HG02885 (cell line): ENCODE results near the gene CHCHD6.
"Not testable (repeated sequence)": the region's sequence is repeated elsewhere in the genome, so short reads cannot be mapped to it uniquely, and the experiment has no call there.

ENCODE experiments used
- ATAC-seq: cut with Tn5 transposase; IDR thresholded peaks from one replicate; pipeline ENCODE4 v1.9.1; 2021; ENCODE audit warnings: mild to moderate bottlenecking; ENCODE audit not compliant: unreplicated experiment, poor library complexity

CHCHD6 gene

DNA sequence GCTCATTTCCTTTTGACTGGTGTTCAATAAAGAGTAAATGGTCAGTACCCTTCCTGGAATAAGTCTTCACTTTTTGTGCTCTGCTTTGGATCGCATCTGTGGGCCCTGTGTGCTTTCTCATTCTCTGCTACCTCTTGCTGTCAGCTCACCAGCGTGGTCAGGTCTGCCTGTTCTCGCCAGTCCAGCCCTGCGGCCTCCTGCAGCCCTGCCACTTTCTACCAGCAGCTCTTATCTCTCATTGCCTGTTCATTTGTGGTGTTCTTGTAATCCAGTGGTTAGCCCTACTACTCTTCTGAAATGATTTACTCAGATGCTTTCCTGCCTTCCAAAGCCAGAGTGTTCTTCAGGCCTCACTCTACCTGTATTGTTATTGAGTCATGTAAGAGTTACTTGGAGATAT, 54.8 kb downstream of the CHCHD6 start:
- ATAC-seq = no peak

DNA sequence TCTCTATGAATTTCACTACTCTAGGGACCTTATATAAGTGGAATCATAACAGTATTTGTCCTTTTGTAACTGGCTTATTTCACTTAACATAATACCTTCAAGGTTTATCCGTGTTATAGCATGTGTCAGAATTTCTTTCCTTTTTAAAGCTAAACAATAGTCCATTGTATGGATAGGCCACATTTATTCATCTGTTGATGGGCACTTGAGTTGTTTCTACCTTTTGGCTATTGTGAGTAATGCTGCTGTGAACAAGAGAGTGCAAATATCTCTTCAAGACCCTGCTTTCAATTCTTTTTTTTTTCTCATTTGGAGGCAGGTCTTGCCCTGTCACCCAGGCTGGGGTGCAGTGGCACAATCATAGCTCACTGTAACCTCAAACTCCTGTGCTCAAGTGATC, 56.5 kb downstream of the CHCHD6 start:
- no peak for ATAC-seq

DNA sequence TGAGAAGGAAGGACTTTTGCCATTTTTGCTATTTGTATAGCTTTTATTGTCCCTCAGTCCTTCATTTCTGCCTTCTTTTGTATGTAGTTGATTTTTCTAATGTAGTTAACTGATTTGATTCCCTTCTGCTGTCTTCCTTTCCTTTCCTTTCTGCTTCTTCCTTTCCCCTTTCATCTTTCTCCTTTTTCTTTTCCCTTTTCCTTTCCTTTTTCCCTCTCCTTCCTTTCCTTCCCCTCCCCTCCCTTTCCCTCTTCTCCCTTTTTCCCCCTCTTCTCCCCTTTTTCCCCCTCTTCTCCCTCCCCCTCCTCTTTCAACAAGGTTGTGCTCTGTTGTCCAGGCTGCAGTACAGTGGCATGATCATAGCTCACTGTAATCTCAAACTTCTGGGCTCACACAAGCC, 59.0 kb downstream of the CHCHD6 start:
- no peak for ATAC-seq

DNA sequence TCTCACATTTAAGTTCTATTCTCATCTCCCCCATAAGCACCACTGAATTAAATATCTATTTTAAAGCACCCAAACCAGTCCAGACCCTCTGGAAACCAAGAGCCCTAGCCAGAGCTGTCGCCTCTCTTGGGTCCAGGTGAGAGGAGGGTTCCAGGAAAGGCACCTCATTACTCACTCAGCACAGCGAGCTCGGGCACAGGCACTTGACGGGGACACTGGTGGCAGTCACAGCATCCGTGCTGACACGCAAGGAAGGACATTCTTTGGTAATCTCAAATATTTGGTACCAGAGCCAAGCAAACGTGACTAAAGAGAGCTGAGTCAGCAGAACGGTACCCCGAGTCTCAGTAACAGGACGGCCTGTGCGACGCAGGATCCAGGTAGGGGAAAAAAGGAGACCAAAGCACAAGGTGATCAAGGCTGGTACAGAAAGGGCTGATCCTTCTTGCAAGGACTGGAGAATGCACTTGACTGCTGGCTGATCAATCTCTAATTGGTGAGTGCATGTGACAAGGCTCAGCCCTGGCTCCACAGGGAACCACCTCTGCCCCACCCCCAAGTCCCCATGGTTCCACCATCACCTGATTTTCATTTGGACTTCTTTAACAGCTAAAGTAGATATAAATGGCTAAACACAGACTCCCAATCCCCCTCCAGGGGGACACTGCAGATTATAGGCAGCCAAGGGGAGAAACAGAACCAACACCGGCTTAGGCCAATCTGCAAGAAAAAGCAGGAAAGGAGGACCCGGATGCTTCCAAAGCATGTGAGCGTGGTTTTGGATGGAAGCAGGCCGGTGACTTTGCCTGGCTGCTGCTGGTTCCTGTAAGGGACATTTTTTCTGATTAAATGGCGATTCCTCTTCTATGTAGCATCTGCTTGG, 61.4 kb downstream of the CHCHD6 start:
- no peak for ATAC-seq

DNA sequence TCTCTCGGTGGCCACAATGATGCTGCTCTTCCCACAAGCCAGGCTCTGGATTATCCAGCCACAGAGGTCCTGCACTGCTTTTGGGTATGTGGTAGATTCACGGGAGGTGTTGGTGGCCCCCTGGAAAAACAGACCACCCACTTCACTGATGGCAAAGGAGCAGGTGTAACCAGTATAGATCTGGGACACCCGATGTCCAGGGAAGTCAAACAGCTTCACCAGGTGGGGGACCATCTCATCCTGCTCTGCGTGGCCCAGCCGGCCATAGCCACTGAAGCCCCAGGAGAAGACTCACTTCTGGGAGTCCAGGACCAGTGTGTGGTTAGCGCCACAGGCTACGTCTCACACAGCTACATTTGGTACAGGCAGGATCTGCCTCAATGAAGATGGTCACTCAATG, 62.6 kb downstream of the CHCHD6 start:
- no peak for ATAC-seq

DNA sequence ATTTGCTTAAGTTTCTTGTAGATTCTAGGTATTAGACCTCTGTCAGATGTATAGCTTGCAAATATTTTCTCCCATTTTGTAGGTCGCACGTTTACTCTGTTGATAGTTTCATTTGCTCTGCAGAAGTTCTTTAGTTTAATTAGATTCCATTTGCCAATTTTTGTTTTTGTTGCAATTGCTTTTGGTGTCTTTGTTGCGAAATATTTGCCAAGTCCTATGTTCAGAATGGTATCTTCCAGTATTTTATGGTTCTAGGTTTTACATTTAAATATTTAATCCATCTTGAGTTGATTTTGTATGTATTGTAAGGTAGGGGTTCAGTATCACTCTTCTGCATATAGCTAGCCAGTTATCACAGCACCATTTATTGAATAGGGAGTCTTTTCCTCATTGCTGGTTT, 64.9 kb downstream of the CHCHD6 start:
- no peak for ATAC-seq

DNA sequence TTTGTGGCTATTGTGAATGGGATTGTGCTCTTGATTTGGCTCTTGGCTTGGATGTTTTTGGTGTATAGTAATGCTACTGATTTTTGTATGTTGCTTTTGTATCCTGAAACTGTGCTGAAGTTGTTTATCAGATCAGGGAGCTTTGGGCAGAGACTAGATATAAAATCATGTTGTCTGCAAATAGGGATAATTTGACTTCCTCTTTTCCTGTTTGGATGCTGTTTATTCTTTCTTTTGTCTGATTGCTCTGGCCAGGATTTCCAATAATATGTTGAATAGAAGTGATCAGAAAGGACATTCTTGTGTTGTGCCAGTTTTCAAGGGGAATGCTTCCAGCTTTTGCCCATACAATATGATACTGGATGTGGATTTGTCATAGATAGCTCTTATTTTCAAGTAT, 66.1 kb downstream of the CHCHD6 start:
- no peak for ATAC-seq

DNA sequence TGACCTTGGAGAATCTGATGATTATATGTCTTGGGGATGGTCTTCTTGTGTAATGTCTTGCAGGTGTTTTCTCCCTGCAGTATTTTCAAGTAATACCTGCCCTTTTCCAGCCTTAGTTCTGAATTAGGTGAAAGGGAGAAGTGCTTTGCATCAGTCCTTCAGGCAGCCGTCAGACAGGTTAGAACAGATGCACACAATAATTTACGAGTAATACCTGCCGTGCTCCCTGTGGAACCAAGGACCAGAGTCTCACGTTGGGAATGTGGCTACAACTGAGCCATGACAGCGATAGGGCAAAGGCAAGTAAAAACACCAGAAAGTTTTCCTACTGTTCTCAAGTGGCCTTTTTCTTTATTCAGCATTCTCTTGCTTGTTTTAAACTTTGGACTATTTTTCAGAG, 69.1 kb downstream of the CHCHD6 start:
- ATAC-seq = no peak

DNA sequence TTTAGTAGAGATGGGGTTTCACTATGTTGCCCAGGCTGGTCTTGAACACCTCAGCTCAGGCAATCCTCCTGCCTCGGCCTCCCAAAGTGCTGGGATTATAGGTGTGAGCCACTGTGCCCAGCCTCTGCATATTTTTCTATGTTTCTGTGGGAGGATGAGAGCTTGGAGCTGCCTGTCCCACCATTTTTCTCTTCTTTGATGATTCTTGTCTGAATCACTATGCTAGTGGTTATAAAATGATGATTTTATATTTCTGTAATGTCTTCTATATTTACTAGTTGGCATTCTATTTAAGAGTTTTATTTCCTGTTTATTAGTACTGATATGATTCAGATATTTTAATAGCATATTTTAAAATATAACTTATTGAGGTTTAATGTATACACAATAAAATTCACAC, 69.7 kb downstream of the CHCHD6 start:
- no peak for ATAC-seq

DNA sequence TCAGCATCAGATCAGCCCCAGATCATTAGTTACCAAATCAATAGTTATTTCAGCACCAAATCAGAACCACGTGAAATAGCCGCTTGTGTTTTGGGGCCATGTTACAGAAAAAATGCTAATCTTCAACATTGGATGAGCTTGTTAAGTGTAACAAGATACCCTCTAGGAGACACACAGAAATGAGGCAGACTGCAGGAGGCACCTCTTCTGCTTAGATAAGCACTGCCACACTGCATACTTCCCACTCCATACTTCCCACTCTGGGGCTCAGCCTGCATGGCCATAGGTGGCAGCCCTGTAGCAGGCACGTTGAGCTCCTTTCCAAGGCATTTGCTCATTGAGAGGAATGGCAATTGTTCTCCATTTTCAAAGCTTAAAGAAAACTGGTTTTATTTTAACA, 73.3 kb downstream of the CHCHD6 start:
- no peak for ATAC-seq

DNA sequence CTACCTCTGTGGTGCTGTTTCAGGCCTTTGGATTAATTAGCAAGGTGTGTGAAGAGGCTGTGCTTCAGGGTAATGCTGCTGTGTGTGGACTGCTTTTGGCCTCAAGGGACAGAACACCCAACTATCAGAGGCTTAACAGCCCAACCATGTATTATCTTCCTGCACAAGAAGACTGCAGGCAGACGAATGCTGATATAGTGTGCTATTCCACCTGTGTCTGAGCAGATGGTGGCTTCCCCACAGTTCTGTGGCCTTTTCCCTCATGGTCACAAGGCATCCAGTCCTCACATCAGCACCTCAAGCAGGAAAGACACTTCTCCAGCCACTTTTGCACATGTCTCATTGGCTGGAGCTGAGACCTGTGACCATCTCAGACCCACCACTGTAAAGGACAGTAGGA, 76.6 kb downstream of the CHCHD6 start:
- ATAC-seq = no peak

DNA sequence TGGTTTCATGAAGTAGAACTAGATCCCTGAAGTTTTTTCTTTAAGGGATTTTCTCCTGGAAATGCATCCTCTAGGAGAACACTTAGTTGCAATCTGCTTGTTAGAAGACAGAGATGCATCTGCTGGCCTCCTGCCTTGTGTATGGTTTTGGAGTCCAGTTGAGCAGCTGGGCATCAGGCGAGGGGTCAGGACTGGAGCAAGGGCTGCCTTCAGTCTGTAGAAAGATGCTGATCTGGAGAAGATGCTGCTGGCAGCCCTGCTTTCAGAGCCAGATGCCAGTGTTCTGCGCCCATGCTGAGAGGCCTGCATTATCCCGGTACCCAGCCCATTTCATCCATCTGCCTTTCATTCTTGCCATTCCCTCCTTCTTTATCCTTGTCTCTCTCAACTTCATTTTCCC, 77.4 kb downstream of the CHCHD6 start:
- no peak for ATAC-seq

DNA sequence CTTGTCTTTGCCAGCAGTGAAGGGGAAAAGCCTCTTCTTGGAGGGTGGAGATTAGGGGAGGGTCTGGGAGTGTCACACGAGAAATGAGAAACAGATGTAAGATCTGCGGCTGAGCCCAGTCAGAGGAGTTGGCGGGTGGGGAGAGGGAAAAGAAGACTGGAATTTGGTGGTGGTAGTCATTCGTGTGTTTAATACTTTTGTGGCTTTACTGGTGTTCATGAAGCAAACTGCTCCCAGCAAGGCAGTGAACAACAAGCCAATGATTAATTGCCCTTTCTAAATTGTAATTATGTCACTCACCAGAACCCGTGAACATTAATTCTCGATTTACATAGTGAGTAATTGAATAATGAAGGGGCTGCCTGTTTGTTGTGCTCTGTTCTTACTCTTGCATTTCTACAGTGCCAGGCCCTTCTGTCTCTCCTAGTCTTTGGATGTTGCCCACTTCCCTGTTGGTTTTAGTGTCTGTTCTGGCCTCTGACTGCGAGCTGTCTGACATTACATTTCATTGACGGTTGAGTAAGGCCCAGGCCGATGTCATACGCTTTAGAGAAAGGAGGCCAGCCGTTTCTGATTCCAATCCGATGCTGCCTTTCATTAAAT, 78.0 kb downstream of the CHCHD6 start:
- no peak for ATAC-seq

DNA sequence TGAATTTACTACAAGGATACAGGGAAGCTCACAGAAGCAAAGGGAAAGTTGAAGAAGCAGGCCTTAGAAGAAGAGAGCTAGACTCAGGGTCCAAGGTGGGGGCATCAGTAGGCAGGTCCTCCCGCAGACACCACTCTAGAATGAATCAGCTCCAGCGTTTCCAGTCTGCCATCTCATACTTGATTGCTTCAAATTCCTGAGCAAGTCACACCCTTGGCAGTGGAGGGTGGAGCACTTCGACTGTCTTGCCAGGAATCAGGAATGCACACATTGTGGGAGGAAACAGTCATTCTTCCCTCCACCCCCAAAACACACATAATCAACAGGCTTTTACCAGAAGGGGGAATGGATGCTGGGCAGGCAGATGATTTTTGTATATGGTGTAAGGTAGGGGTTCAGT, 78.5 kb downstream of the CHCHD6 start:
- no peak for ATAC-seq

DNA sequence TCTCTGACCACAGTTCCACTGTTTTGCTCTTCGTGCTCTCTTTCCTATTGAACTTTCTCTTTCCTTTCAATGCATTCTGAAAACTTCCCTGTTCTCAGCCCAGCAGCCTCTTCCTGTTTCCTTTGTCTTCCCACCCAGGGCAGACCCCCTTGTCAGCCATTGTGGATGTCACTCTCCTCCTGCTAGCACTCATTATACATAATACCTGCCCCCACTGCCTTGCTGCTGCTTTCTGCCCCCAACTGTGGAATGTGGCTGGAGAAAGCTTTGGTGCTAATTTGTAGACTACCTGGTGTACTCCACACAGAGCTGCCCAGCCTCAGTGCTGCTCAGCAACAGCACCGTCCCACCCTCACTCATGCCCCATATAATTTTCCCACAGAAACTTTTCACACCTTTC, 80.2 kb downstream of the CHCHD6 start:
- ATAC-seq = no peak

DNA sequence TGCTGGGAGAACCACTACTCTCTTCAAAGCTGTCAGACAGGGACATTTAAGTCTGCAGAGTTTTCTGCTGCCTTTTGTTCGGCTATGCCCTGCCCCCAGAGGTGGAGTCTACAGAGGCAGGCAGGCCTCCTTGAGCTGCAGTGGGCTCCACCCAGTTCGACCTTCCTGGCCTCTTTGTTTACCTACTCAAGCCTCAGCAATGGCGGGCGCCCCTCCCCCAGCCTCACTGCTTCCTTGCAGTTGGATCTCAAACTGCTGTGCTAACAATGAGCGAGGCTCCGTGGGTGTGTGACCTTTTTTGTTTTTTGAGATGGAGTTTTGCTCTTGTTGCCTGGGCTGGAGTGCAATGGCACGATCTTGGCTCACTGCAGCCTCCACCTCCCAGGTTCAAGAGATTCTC, 87.3 kb downstream of the CHCHD6 start:
- not testable (repeated sequence) for ATAC-seq

DNA sequence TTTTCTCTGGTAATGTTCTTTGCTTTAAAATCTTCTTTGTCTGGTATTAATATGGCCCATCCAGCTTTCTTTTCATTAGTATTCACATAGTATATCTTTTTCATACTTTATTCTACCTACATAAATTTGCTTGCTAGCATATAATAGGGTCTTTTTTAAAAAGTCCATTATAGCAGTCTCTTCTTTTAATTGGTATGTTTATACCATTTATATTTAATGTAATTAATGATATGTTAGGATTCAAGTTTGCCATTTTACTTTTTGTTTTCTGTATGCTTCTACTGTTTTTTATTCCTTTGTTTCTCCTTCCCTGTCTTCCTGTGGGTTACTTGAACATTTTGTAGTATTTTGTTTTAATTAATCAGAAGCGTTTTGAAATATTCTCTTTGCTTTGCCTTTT, 89.0 kb downstream of the CHCHD6 start:
- no peak for ATAC-seq

DNA sequence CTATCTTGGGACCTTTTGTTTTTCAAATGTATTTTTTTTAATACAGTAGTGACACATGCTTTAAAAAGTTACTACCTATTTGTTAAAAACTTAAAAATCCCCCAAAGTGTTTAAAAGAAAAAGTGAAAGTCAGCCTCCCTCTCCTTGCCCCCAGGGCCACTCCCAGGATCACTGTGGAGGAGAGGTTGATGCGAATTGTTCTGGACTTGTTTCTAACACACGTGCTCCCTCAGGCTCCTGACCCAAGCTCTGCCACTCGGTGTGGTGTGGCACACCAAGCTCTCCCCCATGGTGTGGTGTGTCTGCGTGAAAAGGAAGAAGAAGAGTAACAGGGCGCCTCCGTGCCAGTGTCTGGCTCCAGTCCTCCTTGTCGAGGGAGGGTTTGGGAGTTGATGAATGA, 93.5 kb downstream of the CHCHD6 start:
- no peak for ATAC-seq

DNA sequence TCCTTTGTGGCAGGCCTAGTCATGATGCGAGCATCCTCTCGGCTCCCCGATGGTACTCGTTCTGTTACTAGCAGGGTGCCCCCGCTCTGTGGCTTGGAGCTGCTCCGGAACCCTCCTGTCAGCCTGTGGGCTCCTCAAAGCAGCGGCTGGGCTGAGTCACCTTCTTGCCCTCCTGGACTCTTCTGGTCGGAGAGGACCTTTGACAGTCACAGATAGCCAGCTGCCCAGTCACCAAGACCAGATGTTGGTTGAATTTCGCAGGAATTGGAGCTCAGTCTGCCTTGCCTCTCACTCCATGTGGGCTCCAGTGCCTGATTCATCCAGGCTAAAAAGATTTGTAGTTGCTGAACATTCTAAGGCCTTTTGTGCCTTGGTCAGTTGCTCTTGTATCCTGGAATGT, 94.5 kb downstream of the CHCHD6 start:
- ATAC-seq = no peak

DNA sequence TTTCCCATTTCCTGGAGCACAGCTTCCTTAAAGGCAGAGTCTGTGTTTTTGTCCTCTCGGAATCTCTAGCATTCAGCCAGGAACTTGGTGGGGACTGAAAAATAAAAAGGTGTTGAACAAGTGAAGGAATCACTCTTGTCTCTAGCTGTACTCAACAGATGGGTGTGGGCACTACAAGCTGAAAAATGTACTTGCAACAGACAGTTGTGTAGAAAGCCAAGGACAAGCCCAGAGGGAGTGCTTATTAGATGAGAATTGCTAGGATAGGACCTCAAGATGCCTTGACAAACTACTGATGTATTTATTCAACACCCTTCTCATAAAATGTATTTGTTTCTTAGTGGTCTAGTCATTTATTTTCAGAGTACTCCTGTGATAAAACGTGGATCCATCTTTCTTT, 95.1 kb downstream of the CHCHD6 start:
- no peak for ATAC-seq

DNA sequence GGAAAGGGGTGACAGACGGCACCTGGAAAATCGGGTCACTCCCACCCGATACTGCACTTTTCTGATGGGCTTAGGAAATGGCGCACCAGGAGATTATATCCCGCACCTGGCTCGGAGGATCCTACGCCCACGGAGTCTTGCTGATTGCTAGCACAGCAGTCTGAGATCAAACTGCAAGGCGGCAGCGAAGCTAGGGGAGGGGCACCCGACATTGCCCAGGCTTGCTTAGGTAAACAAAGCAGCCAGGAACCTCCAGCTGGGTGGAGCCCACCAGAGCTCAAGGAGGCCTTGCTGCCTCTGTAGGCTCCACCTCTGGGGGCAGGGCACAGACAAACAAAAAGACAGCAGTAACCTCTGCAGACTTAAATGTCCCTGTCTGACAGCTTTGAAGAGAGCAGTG, 97.3 kb downstream of the CHCHD6 start:
- ATAC-seq = not testable (repeated sequence)

DNA sequence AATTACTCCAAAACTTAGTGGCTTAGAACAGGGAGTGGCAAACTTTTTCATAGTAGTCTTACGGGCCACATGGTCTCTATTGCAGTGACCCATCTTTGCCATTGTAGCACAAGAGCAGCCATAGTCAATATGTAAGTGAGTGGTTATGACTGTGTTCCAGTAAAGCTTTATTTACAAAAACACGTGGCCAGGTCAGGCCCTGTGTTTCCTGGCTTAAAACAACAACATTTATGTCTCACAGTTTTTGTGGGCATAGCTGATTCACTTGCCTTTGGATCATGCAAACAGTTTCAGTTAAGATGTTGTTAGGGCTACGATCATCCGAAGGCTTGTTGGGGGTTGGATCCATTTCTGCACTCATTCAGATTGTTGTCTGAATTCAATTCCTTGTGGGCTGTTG, 103.8 kb downstream of the CHCHD6 start:
- no peak for ATAC-seq
